HEK293 (cell line): Measurements from ENCODE around the gene ZNF76.
A peak's percentile ranks its signal among the peaks of the same experiment; 100 is the strongest.

Experiments
- CTCF ChIA-PET: fragments of 350-600 bp; formaldehyde crosslinking; extraction: SDS; loops from one replicate; lab custom pipeline; 2021; ENCODE audit warnings: antibody characterized with exemption; lab: Yijun Ruan, JAX
- POLR2A ChIA-PET: fragments of 300-600 bp; formaldehyde crosslinking; extraction: SDS; loops from one replicate; lab custom pipeline; 2020; ENCODE audit warnings: antibody characterized with exemption, inconsistent platforms; lab: Yijun Ruan, JAX
- H3K27ac ChIP-seq: fragments of 200-500 bp; sonication (Bioruptor generic); 2 replicates; pipeline ENCODE4 v1.5.1; 2014; ENCODE audit warnings: low read depth, low read length, control low read depth, inconsistent platforms; ENCODE audit errors: extremely low read depth
- H3K36me3 ChIP-seq, 2 experiments: fragments of 200-500 bp in 1 of 2; sonication (Bioruptor generic) in 1 of 2; 1 replicate in 1 of 2; 2 replicates in 1 of 2; pipeline ENCODE4 v1.5.1; 2014 to 2017; ENCODE audit warnings: inconsistent platforms in 2 of 2, low read length in 2 of 2; ENCODE audit not compliant: control insufficient read depth in 2 of 2, insufficient read depth in 1 of 2
- H3K4me1 ChIP-seq: fragments of 200-500 bp; sonication (Bioruptor generic); 2 replicates; pipeline ENCODE4 v1.5.1; 2014; ENCODE audit warnings: mild to moderate bottlenecking, low read length, inconsistent platforms; ENCODE audit not compliant: control insufficient read depth, insufficient read depth
- H3K4me3 ChIP-seq: 2 replicates; pipeline ENCODE4 v1.5.1; 2011; ENCODE audit warnings: low read depth, mild to moderate bottlenecking, control low read depth, low read length, moderate library complexity
- H3K9me3 ChIP-seq: fragments of 200-500 bp; sonication (Bioruptor generic); 2 replicates; pipeline ENCODE4 v1.5.1; 2014; ENCODE audit warnings: low read depth, low read length, inconsistent platforms; ENCODE audit not compliant: control insufficient read depth, insufficient read depth
- KLF17 ChIP-seq: fragments of 450-650 bp; formaldehyde crosslinking; IDR thresholded peaks from 2 replicates; pipeline ENCODE4 v1.5.1; 2016; ENCODE audit warnings: missing biosample characterization, missing genetic modification characterization
- PATZ1 ChIP-seq: fragments of 450-650 bp; formaldehyde crosslinking; IDR thresholded peaks from 2 replicates; pipeline ENCODE4 v1.5.1; 2016; ENCODE audit warnings: missing biosample characterization, missing genetic modification characterization
- REPIN1 ChIP-seq: fragments of 450-650 bp; formaldehyde crosslinking; IDR thresholded peaks from 2 replicates; pipeline ENCODE4 v1.5.1; 2017; ENCODE audit warnings: missing biosample characterization, missing genetic modification characterization, low read depth
- SP2 ChIP-seq: fragments of 450-650 bp; formaldehyde crosslinking; IDR thresholded peaks from 2 replicates; pipeline ENCODE4 v1.5.1; 2016; ENCODE audit warnings: missing biosample characterization, missing genetic modification characterization
- SP7 ChIP-seq: fragments of 450-650 bp; formaldehyde crosslinking; IDR thresholded peaks from 2 replicates; pipeline ENCODE4 v1.5.1; 2016; ENCODE audit warnings: missing biosample characterization, missing genetic modification characterization
- TSHZ1 ChIP-seq: fragments of 450-650 bp; formaldehyde crosslinking; IDR thresholded peaks from 2 replicates; pipeline ENCODE4 v1.5.1; 2016; ENCODE audit warnings: missing biosample characterization, missing genetic modification characterization, borderline replicate concordance
- YY2 ChIP-seq: fragments of 450-650 bp; formaldehyde crosslinking; IDR thresholded peaks from 2 replicates; pipeline ENCODE4 v1.5.1; 2016; ENCODE audit warnings: missing biosample characterization, missing genetic modification characterization
- ZBTB44 ChIP-seq: fragments of 450-650 bp; IDR thresholded peaks from 2 replicates; pipeline ENCODE4 v1.5.1; 2018; ENCODE audit warnings: missing biosample characterization, mild to moderate bottlenecking, missing genetic modification characterization
- ZFHX2 ChIP-seq: fragments of 450-650 bp; formaldehyde crosslinking; conservative IDR thresholded peaks from 2 replicates; pipeline ENCODE4 v1.5.1; 2016; ENCODE audit warnings: missing biosample characterization, missing genetic modification characterization
- ZNF133 ChIP-seq: fragments of 450-650 bp; formaldehyde crosslinking; IDR thresholded peaks from 2 replicates; pipeline ENCODE4 v1.5.1; 2016; ENCODE audit warnings: missing biosample characterization, missing genetic modification characterization
- ZNF146 ChIP-seq: fragments of 450-650 bp; formaldehyde crosslinking; IDR thresholded peaks from 2 replicates; pipeline ENCODE4 v1.5.1; 2016; ENCODE audit warnings: missing biosample characterization, missing genetic modification characterization
- ZNF175 ChIP-seq: fragments of 450-650 bp; formaldehyde crosslinking; IDR thresholded peaks from 2 replicates; pipeline ENCODE4 v1.5.1; 2016; ENCODE audit warnings: missing biosample characterization, missing genetic modification characterization
- ZNF266 ChIP-seq: fragments of 450-650 bp; formaldehyde crosslinking; IDR thresholded peaks from 2 replicates; pipeline ENCODE4 v1.5.1; 2016; ENCODE audit warnings: missing biosample characterization, missing genetic modification characterization, low read depth
- ZNF274 ChIP-seq, 2 experiments: fragments of 200-500 bp in 1 of 2; fragments of 450-650 bp in 1 of 2; sonication (Bioruptor generic) in 1 of 2; formaldehyde crosslinking in 1 of 2; IDR thresholded peaks; 2 replicates each; pipeline versions ENCODE4 v1.5.1 to v1.6.1; 2014 to 2016; ENCODE audit warnings: borderline replicate concordance in 1 of 2, inconsistent platforms in 1 of 2, low read length in 1 of 2, missing biosample characterization in 1 of 2, missing genetic modification characterization in 1 of 2
- ZNF311 ChIP-seq: fragments of 450-650 bp; formaldehyde crosslinking; IDR thresholded peaks from 2 replicates; pipeline ENCODE4 v1.5.1; 2017; ENCODE audit warnings: missing biosample characterization, missing genetic modification characterization, borderline replicate concordance
- ZNF391 ChIP-seq: fragments of 450-650 bp; formaldehyde crosslinking; IDR thresholded peaks from 2 replicates; pipeline ENCODE4 v1.5.1; 2016; ENCODE audit warnings: low read depth, missing biosample characterization, missing genetic modification characterization, borderline replicate concordance
- ZNF488 ChIP-seq: fragments of 450-650 bp; formaldehyde crosslinking; IDR thresholded peaks from 2 replicates; pipeline ENCODE4 v1.5.1; 2016; ENCODE audit warnings: missing biosample characterization, missing genetic modification characterization
- ZNF510 ChIP-seq: fragments of 450-650 bp; formaldehyde crosslinking; IDR thresholded peaks from 2 replicates; pipeline ENCODE4 v1.5.1; 2018; ENCODE audit warnings: mild to moderate bottlenecking, missing genetic modification characterization, missing biosample characterization; ENCODE audit not compliant: insufficient replicate concordance
- ZNF692 ChIP-seq: fragments of 450-650 bp; formaldehyde crosslinking; IDR thresholded peaks from 2 replicates; pipeline ENCODE4 v1.5.1; 2016; ENCODE audit warnings: missing biosample characterization, missing genetic modification characterization
- ZSCAN30 ChIP-seq: fragments of 450-650 bp; IDR thresholded peaks from 2 replicates; pipeline ENCODE4 v1.5.1; 2018; ENCODE audit warnings: missing biosample characterization, mild to moderate bottlenecking, missing genetic modification characterization, moderate library complexity

Gene ZNF76

GRCh38 chr6:35239581-35239980 lies 20.0 kb upstream of the ZNF76 start:
- POLR2A ChIA-PET = interaction anchor here (0.6 to 0.7 kb wide), 2 partner anchors 103 to 447 kb away, joined by 3 to 4 read pairs; no protein-coding TSS in a partner anchor
- H3K4me3 ChIP-seq = no peak overlapping the region
- H3K4me1 ChIP-seq = no peaks in the 10 kb centered on the region
- H3K9me3 ChIP-seq = no peaks in the 10 kb centered on the region
- CTCF ChIA-PET = interaction anchor here (0.5 to 9.4 kb wide), 15 partner anchors 9 to 780 kb away, joined by 3 to 191 read pairs (median 15); partner anchors contain the start of genes SCUBE3, TCP11 and ZNF76
- H3K27ac ChIP-seq = no peak overlapping the region
- TF ChIP-seq SP2 = no peak
- TF ChIP-seq ZNF266 (tag by site-specific recombination) = no peak
- no peak for TF ChIP-seq PATZ1 (tag by site-specific recombination)
- no peak for TF ChIP-seq REPIN1 (tag by site-specific recombination)
- TF ChIP-seq ZFHX2 (tag by site-specific recombination) = no peak
- TF ChIP-seq YY2 (tag by site-specific recombination) = no peak
- TF ChIP-seq ZNF133 = no peak
- TF ChIP-seq ZBTB44 (tag by site-specific recombination) = no peak
- TF ChIP-seq ZNF488 (tag by site-specific recombination) = no peak
- no peak for TF ChIP-seq TSHZ1 (tag by site-specific recombination)
- TF ChIP-seq ZNF311 (tag by site-specific recombination) = no peak
- peaks cover 0 to 55% of the 10 kb centered on the region in 2 experiments; a peak in 1 of 3 replicates for H3K36me3 ChIP-seq

GRCh38 chr6:35240838-35241801 lies 18.4 kb upstream of the ZNF76 start:
- ChIA-PET POLR2A (interaction anchor here (0.7 to 1.1 kb wide), 4 partner anchors 9 to 94 kb away, joined by 3 to 4 read pairs (median 3); partner anchors contain the start of gene ZNF76), CTCF (interaction anchor here (0.6 to 9.4 kb wide), 68 partner anchors 8 to 1045 kb away, joined by 3 to 191 read pairs (median 3); partner anchors contain the start of genes SCUBE3, TCP11 and ZNF76)
- Histone ChIP-seq H3K27ac (no peak overlapping the region), H3K4me3 (no peak overlapping the region), H3K9me3 (no peaks in the 10 kb centered on the region), H3K36me3 (peaks cover 0 to 66% of the 10 kb centered on the region in 2 experiments; a peak in 1 of 3 replicates), H3K4me1 (no peaks in the 10 kb centered on the region)
- no peak; the same call in 1 of the 2 replicates for TF ChIP-seq ZNF391 (tag by site-specific recombination)
- TF ChIP-seq SP7 (tag by site-specific recombination) = 0 out of 2 replicates have a peak, but pooled peaks have one; percentile 30
- TF ChIP-seq ZNF510 (tag by site-specific recombination) = no peak
- no peak for TF ChIP-seq ZNF175
- 0 out of 2 replicates have a peak, but pooled peaks have one; percentile 27 for TF ChIP-seq ZSCAN30 (tag by site-specific recombination)
- TF ChIP-seq KLF17 (tag by site-specific recombination) = peak; percentile 31; the same call in 1 of the 2 replicates
- peak; percentile 15; the same call in 1 of the 2 replicates for TF ChIP-seq ZNF692
- no peak for TF ChIP-seq ZNF274 (IDR thresholded peaks at IDR 0.05; ENCODE audit: low read length)
- no peak for TF ChIP-seq ZNF274 (tag by site-specific recombination; IDR thresholded peaks at IDR 0.05; ENCODE audit: borderline replicate concordance)
- no peak for TF ChIP-seq ZNF146 (tag by site-specific recombination)
